Stimulated activated naive CD8-positive, alpha-beta T cell treated with anti-CD3 and anti-CD28 coated beads, Interleukin-15, amount 100 ng/mL, for 72 hours (primary cell): ENCODE data around the gene RAB6A.
"Not testable (repeated sequence)": the region's sequence is repeated elsewhere in the genome, so short reads cannot be mapped to it uniquely, and the experiment has no call there.

ENCODE experiments used
- ATAC-seq: fragments of 150-1000 bp; cut with Tn5 transposase; 2 replicates; pipeline ENCODE4 v1.10.0; 2021; ENCODE audit warnings: mild to moderate bottlenecking, moderate library complexity
- DNase-seq, 2 donors: peaks; one replicate each; pipeline ENCODE4 v3.0.0; 2021 to 2022
- H3K27ac Mint-ChIP-seq, 2 donors: one replicate each; pipeline ENCODE4 v1.8.0; 2022; ENCODE audit warnings: mild to moderate bottlenecking in 2 of 2, mixed read lengths in 2 of 2, moderate library complexity in 2 of 2
- H3K27me3 Mint-ChIP-seq: one replicate; pipeline ENCODE4 v1.8.0; 2022; ENCODE audit warnings: mixed read lengths
- H3K4me1 Mint-ChIP-seq: one replicate; pipeline ENCODE4 v1.8.0; 2022; ENCODE audit warnings: mild to moderate bottlenecking, mixed read lengths
- H3K4me3 Mint-ChIP-seq, 2 donors: one replicate each; pipeline ENCODE4 v1.8.0; 2022; ENCODE audit warnings: mild to moderate bottlenecking in 2 of 2, mixed read lengths in 2 of 2, moderate library complexity in 1 of 2
- H3K9me3 Mint-ChIP-seq, 2 donors: one replicate each; pipeline ENCODE4 v1.8.0; 2022; ENCODE audit warnings: mixed read lengths in 2 of 2

Gene RAB6A

GRCh38 chr11:73784080-73784634 is 23.3 kb upstream of the RAB6A start:
- DNase-seq (peak; percentile 34 to 59), ATAC-seq (peak; percentile 16)
- Mint-ChIP-seq H3K27me3 (peaks cover 8% of the 10 kb centered on the region), H3K4me3 (peak overlapping the region; percentile 20 to 49), H3K9me3 (no peaks in the 10 kb centered on the region), H3K4me1 (peaks cover 35% of the 10 kb centered on the region), H3K27ac (peak overlapping the region; percentile 98 to 99)

- Mint-ChIP-seq H3K4me1 (peaks cover 35% of the 10 kb centered on the region), H3K4me3 (no peak overlapping the region), H3K27me3 (peaks cover 8% of the 10 kb centered on the region), H3K9me3 (no peaks in the 10 kb centered on the region), H3K27ac (peak overlapping the region; percentile 98 to 99)
- DNase-seq, result no peak
- no peak for ATAC-seq
Measured at GRCh38 chr11:73783483-73784020, 22.7 kb upstream of the RAB6A start.

- ATAC-seq (no peak), DNase-seq (no peak)
- Mint-ChIP-seq H3K27me3 (peaks cover 8% of the 10 kb centered on the region), H3K9me3 (no peaks in the 10 kb centered on the region), H3K4me3 (no peak overlapping the region), H3K4me1 (peaks cover 40% of the 10 kb centered on the region), H3K27ac (no peak overlapping the region)
Measured at GRCh38 chr11:73781303-73781702, 20.4 kb upstream of the RAB6A start.

- ATAC-seq (peak; percentile 97), DNase-seq (peak; percentile 98 to 99)
- no peaks in the 10 kb centered on the region for H3K9me3 Mint-ChIP-seq
- H3K4me1 Mint-ChIP-seq, result peaks cover 30% of the 10 kb centered on the region
- H3K27ac Mint-ChIP-seq, result peak overlapping the region; percentile 97 to 98
- H3K27me3 Mint-ChIP-seq, result peaks cover 8% of the 10 kb centered on the region
- H3K4me3 Mint-ChIP-seq, result peak overlapping the region; percentile 87 to 93
Measured at GRCh38 chr11:73779084-73779902, 18.4 kb upstream of the RAB6A start.

GRCh38 chr11:73770811-73771210 is 9.9 kb upstream of the RAB6A start:
- not testable (repeated sequence) for ATAC-seq, H3K9me3 Mint-ChIP-seq, H3K4me3 Mint-ChIP-seq, DNase-seq, H3K4me1 Mint-ChIP-seq, H3K27ac Mint-ChIP-seq
- peaks cover 16% of the 10 kb centered on the region for H3K27me3 Mint-ChIP-seq

- Mint-ChIP-seq H3K27ac (no peak overlapping the region), H3K4me3 (no peak overlapping the region), H3K27me3 (peaks cover 16% of the 10 kb centered on the region), H3K4me1 (peaks cover 16% of the 10 kb centered on the region), H3K9me3 (no peaks in the 10 kb centered on the region)
- ATAC-seq, result no peak
- DNase-seq, result no peak
Measured at GRCh38 chr11:73766763-73767162, 5.9 kb upstream of the RAB6A start.

GRCh38 chr11:73762732-73763131 is 1.9 kb upstream of the RAB6A start:
- Mint-ChIP-seq H3K4me3 (no peak overlapping the region), H3K9me3 (no peaks in the 10 kb centered on the region), H3K4me1 (peaks cover 42% of the 10 kb centered on the region), H3K27me3 (peaks cover 16% of the 10 kb centered on the region), H3K27ac (no peak overlapping the region)
- ATAC-seq, result no peak
- no peak for DNase-seq

- no peaks in the 10 kb centered on the region for H3K9me3 Mint-ChIP-seq
- peaks cover 42% of the 10 kb centered on the region for H3K4me1 Mint-ChIP-seq
- peak overlapping the region; percentile 96 to 97 for H3K4me3 Mint-ChIP-seq
- ATAC-seq (peak; percentile 6), DNase-seq (peak in 1 of 2 donors; percentile 17)
- peaks cover 5% of the 10 kb centered on the region for H3K27me3 Mint-ChIP-seq
- peak overlapping the region; percentile 88 to 98 for H3K27ac Mint-ChIP-seq
Measured at GRCh38 chr11:73761403-73761945, 600 bp upstream of the RAB6A start.

GRCh38 chr11:73760135-73760678 is 667 bp downstream of the RAB6A start:
- Mint-ChIP-seq H3K9me3 (no peaks in the 10 kb centered on the region), H3K27me3 (no peaks in the 10 kb centered on the region), H3K4me3 (peak overlapping the region; percentile 96 to 97), H3K27ac (peak overlapping the region; percentile 95 to 96), H3K4me1 (peaks cover 42% of the 10 kb centered on the region)
- ATAC-seq (peak; percentile 0), DNase-seq (peak in 1 of 2 donors; percentile 17)

- peak in 1 of 2 donors; percentile 3 for DNase-seq
- H3K27me3 Mint-ChIP-seq, result no peaks in the 10 kb centered on the region
- no peaks in the 10 kb centered on the region for H3K9me3 Mint-ChIP-seq
- ATAC-seq, result no peak
- H3K4me1 Mint-ChIP-seq, result peaks cover 42% of the 10 kb centered on the region
- H3K27ac Mint-ChIP-seq, result peak overlapping the region; percentile 95 to 96
- H3K4me3 Mint-ChIP-seq, result peak overlapping the region; percentile 96 to 97
Measured at GRCh38 chr11:73759610-73760134, 1.2 kb downstream of the RAB6A start.

- Mint-ChIP-seq H3K4me1 (peaks cover 40% of the 10 kb centered on the region), H3K9me3 (no peaks in the 10 kb centered on the region), H3K27me3 (no peaks in the 10 kb centered on the region), H3K27ac (no peak overlapping the region), H3K4me3 (peak overlapping the region; percentile 59 to 97)
- no peak for ATAC-seq
- DNase-seq, result no peak
Measured at GRCh38 chr11:73758451-73758850, 2.4 kb downstream of the RAB6A start.

- no peak for ATAC-seq
- H3K27me3 Mint-ChIP-seq, result no peaks in the 10 kb centered on the region
- no peak overlapping the region for H3K27ac Mint-ChIP-seq
- H3K4me3 Mint-ChIP-seq, result no peak overlapping the region
- H3K4me1 Mint-ChIP-seq, result peaks cover 36% of the 10 kb centered on the region
- no peak for DNase-seq
- no peaks in the 10 kb centered on the region for H3K9me3 Mint-ChIP-seq
Measured at GRCh38 chr11:73757598-73757997, 3.3 kb downstream of the RAB6A start.

GRCh38 chr11:73755670-73756069 is 5.2 kb downstream of the RAB6A start:
- H3K9me3 Mint-ChIP-seq, result no peaks in the 10 kb centered on the region
- DNase-seq (no peak), ATAC-seq (no peak)
- H3K27ac Mint-ChIP-seq, result peak overlapping the region in 1 of 2 donors; percentile 4
- no peak overlapping the region for H3K4me3 Mint-ChIP-seq
- no peaks in the 10 kb centered on the region for H3K27me3 Mint-ChIP-seq
- H3K4me1 Mint-ChIP-seq, result peaks cover 45% of the 10 kb centered on the region

- Mint-ChIP-seq H3K9me3 (no peaks in the 10 kb centered on the region), H3K4me1 (peaks cover 44% of the 10 kb centered on the region), H3K27me3 (no peaks in the 10 kb centered on the region), H3K27ac (no peak overlapping the region), H3K4me3 (no peak overlapping the region)
- ATAC-seq (no peak), DNase-seq (no peak)
Measured at GRCh38 chr11:73753938-73754337, 6.9 kb downstream of the RAB6A start.

GRCh38 chr11:73752903-73753302 is 8.0 kb downstream of the RAB6A start:
- Mint-ChIP-seq H3K27me3 (no peaks in the 10 kb centered on the region), H3K9me3 (no peaks in the 10 kb centered on the region), H3K27ac (peak overlapping the region in 1 of 2 donors; percentile 61), H3K4me3 (no peak overlapping the region), H3K4me1 (peaks cover 38% of the 10 kb centered on the region)
- ATAC-seq (no peak), DNase-seq (no peak)
